Naive thymus-derived CD8-positive, alpha-beta T cell (primary cell): ENCODE measurements around the gene RAPGEF1. TPM values are rescaled to one million over a fixed set of nuclear protein-coding genes. Genes with fewer than 3 reads are reported as not detected.

Experiments used
- ATAC-seq, 2 donors: fragments of 150-1000 bp; cut with Tn5 transposase in 1 of 2; sonication (Bioruptor Pico), chemical (Tn5 transposase) in 1 of 2; 1 replicate in 1 of 2; 2 replicates in 1 of 2; pipeline ENCODE4 v1.10.0; 2021; ENCODE audit warnings: mild to moderate bottlenecking in 2 of 2, moderate library complexity in 2 of 2
- POLR2A ChIA-PET: fragments of 350-600 bp; sonication (Branson Sonifier 250); formaldehyde crosslinking; loops from one replicate; lab custom pipeline; 2021; ENCODE audit warnings: antibody characterized with exemption; lab: Charles Lee
- DNase-seq, 10 donors: peaks; one replicate each; pipeline versions ENCODE4 v3.0.0 to v3.0.0-alpha.2; 2020 to 2022
- H3K27ac Mint-ChIP-seq, 10 donors: one replicate each; pipeline ENCODE4 v1.8.0; 2020 to 2022; ENCODE audit warnings: mild to moderate bottlenecking in 10 of 10, mixed read lengths in 10 of 10, moderate library complexity in 4 of 10, inconsistent platforms in 1 of 10
- H3K27me3 Mint-ChIP-seq, 5 donors: one replicate each; pipeline ENCODE4 v1.8.0; 2021 to 2022; ENCODE audit warnings: mixed read lengths in 5 of 5
- H3K36me3 Mint-ChIP-seq, 3 donors: one replicate each; pipeline ENCODE4 v1.8.0; 2020 to 2022; ENCODE audit warnings: mixed read lengths in 3 of 3, mild to moderate bottlenecking in 2 of 3, inconsistent platforms in 1 of 3
- H3K4me1 Mint-ChIP-seq, 4 donors: one replicate each; pipeline ENCODE4 v1.8.0; 2021 to 2022; ENCODE audit warnings: mixed read lengths in 4 of 4
- H3K4me3 Mint-ChIP-seq, 10 donors: one replicate each; pipeline ENCODE4 v1.8.0; 2020 to 2022; ENCODE audit warnings: mild to moderate bottlenecking in 10 of 10, mixed read lengths in 10 of 10, moderate library complexity in 6 of 10, inconsistent platforms in 1 of 10
- H3K9me3 Mint-ChIP-seq, 9 donors: one replicate each; pipeline ENCODE4 v1.8.0; 2020 to 2022; ENCODE audit warnings: mixed read lengths in 9 of 9, mild to moderate bottlenecking in 3 of 9, inconsistent platforms in 1 of 9, moderate library complexity in 1 of 9
- polyA plus RNA-seq, 3 donors: library from polyadenylated mRNA; unstranded; fragments of 300-500 nt; fragmentation: Illumina TruSeq; gene quantifications; one replicate each; pipeline ENCODE4 v1.2.3, GENCODE V29; 2021
- total RNA-seq, 8 experiments: library from RNA in 2 of 8; stranded (reverse) in 2 of 8; gene quantifications; one replicate each; pipeline ENCODE4 v1.2.3 and lab custom pipeline; 2021 to 2026

RAPGEF1 gene, protein sequence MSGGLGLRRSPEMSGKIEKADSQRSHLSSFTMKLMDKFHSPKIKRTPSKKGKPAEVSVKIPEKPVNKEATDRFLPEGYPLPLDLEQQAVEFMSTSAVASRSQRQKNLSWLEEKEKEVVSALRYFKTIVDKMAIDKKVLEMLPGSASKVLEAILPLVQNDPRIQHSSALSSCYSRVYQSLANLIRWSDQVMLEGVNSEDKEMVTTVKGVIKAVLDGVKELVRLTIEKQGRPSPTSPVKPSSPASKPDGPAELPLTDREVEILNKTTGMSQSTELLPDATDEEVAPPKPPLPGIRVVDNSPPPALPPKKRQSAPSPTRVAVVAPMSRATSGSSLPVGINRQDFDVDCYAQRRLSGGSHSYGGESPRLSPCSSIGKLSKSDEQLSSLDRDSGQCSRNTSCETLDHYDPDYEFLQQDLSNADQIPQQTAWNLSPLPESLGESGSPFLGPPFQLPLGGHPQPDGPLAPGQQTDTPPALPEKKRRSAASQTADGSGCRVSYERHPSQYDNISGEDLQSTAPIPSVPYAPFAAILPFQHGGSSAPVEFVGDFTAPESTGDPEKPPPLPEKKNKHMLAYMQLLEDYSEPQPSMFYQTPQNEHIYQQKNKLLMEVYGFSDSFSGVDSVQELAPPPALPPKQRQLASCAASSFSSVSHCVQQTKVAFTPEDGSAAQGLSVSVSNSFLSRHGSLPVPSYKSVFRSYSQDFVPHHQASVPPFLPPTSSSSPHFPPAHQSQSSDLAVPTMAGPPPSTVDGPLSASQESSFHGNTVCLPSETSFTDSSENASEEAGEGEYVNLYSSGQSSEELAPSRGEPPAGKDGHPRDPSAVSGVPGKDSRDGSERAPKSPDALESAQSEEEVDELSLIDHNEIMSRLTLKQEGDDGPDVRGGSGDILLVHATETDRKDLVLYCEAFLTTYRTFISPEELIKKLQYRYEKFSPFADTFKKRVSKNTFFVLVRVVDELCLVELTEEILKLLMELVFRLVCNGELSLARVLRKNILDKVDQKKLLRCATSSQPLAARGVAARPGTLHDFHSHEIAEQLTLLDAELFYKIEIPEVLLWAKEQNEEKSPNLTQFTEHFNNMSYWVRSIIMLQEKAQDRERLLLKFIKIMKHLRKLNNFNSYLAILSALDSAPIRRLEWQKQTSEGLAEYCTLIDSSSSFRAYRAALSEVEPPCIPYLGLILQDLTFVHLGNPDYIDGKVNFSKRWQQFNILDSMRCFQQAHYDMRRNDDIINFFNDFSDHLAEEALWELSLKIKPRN (N-terminal part only)
- total RNA-seq (10 to 100 TPM; 91.7 to 94.7 TPM), polyA plus RNA-seq (1 to 10 TPM; 1.6 to 9.0 (median 4.4) TPM), total RNA-seq (lab: John Stamatoyannopoulos, UW) (107 to 287 (median 197) reads per million in 6 experiments)

DNA sequence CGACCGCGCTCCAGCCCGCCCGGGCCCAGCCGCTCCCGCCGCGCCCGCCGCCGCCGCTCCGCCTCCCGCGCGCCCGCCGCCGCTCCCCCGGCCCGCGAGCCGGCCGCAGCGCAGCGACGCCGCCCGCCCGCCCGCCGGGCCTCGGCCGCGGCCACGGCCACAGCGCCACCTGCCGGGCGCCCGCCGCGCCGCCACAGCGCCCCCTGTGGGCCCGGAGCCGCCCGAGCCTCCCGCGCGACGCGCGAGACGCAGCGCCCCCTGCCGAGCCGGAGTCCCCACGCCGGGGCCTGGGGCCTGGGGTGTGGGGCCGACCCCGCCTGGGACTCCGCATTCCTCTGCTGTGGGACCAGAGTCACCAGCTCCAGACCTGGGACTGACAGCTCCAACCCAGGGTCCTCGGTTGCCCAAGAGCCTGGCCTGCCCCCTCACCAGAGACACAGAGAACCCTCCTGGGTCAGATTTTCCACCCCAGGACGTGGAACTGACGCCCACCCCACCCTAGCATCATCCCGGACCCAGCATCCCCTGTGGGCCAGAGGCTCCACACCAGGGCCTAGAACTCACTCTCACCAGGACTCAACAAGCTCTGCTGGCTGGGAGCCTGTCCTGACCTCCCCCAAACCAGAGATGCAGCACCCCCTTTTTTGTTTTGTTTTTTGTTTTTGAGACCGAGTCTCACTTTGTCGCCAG, at the start of gene RAPGEF1:
TSS of gene RAPGEF1 (minus strand) at position 118 of the 690 bp plus-strand sequence. CDS start 246 bp downstream, outside the sequence.
- DNase-seq, result peak; percentile 58 to 92 (median 84)
- Mint-ChIP-seq H3K36me3 (no peaks in the 10 kb centered on the region), H3K4me3 (peak within 1 kb of the TSS; percentile 84 to 96 (median 90)), H3K27me3 (no peaks in the 10 kb centered on the region), H3K27ac (peak within 1 kb of the TSS; percentile 81 to 94 (median 90)), H3K4me1 (peaks cover 47 to 65% (median 61%) of the 10 kb centered on the region in 4 donors), H3K9me3 (no peaks in the 10 kb centered on the region)
- POLR2A ChIA-PET, result interaction anchor here (0.7 to 2.9 kb wide), 5 partner anchors 11 to 161 kb away, joined by 4 to 28 read pairs (median 4); no protein-coding TSS in a partner anchor
- peak; percentile 71 to 72 for ATAC-seq

DNA sequence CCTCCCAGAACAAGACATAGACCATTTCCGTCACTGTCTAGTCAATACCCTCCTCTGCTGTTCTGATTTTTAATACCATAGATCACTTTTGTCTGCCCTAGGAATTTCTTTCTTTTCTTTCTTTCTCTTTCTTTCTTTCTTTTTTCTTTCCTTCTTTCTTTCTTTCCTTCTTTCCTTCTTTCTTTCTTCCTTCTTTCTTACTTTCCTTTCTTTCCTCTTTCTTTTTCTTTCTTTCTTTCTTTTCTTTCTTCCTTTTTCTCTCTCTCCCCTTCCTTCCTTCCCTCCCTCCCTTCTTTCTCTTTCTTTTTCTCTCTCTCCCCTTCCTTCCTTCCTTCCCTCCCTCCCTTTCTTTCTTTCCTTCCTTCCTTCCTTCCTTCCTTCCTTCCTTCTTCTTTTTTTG, 49.0 kb upstream of the RAPGEF1 start:
- Mint-ChIP-seq H3K27me3 (peaks cover 13 to 87% (median 38%) of the 10 kb centered on the region in 5 donors), H3K4me3 (no peak overlapping the region), H3K4me1 (peaks cover 0 to 6% (median under 1%) of the 10 kb centered on the region in 4 donors), H3K9me3 (peaks cover 0 to 5% (median under 1%) of the 10 kb centered on the region in 9 donors), H3K36me3 (peaks cover 0 to 4% (median 0%) of the 10 kb centered on the region in 3 donors), H3K27ac (no peak overlapping the region)
- POLR2A ChIA-PET, result no interaction called here
- ATAC-seq, result no peak
- no peak for DNase-seq

DNA sequence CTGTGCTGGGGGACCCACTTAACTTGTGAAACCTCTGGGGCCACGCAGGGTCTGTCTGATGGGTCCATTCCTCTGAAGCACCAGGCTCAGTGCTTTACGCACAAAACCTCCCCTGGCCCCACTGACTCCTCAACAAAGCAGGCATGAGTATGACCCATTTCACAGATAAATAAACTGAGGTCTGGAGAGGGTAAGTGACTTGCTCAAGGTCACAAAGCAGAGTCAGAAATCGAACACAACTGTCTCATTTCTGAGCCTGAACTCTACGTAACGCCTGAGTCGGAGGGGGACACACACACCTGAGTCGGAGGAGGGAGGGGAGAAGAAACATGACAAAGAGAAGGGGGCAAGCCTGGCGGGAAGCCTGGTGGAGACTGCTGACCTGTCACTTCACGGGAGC, 48.0 kb upstream of the RAPGEF1 start:
- H3K4me1 Mint-ChIP-seq, result peaks cover 0 to 6% (median under 1%) of the 10 kb centered on the region in 4 donors
- H3K27me3 Mint-ChIP-seq, result peaks cover 13 to 92% (median 44%) of the 10 kb centered on the region in 5 donors
- no peak for ATAC-seq
- DNase-seq, result no peak
- POLR2A ChIA-PET, result no interaction called here
- H3K9me3 Mint-ChIP-seq, result peaks cover 0 to 16% (median 2%) of the 10 kb centered on the region in 9 donors
- H3K27ac Mint-ChIP-seq, result peak overlapping the region in 1 of 10 donors; percentile 51
- peaks cover 0 to 7% (median 0%) of the 10 kb centered on the region in 3 donors for H3K36me3 Mint-ChIP-seq
- no peak overlapping the region for H3K4me3 Mint-ChIP-seq

DNA sequence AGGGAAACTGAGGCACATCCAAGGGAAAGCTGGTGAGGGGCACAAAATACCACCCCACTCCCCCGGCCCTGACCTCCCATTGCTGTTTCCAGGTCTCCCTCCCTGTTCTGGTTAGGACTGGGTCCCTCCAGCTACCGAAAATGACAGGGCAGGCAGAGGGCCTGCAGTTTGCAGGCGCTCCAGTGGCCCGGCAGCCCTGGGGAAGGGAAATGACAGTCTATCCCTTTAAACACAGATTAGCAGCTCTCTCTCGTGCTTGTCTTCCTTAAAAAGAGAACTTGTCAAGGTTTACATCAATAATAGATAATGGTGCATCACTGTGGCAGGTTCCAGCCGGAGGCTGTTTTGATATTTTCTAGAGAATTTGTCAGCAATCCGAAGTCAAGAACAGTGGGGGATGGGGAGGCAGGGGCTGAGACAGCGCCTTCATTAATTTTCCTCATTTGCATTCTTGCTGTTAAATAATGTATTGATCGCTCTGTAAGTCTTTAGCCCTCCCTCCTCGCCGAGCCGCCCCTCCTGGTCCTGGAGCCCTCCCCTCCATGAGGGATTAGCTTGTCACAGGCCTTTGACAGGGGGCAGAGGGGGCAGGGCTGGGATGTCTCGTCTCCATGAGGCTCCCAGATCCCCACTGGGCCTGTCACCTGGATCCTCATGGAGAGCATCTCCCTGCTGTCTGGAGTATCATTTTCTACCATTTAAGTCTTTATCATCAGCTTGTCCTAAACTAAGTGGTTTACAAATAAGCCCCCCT, 45.0 kb upstream of the RAPGEF1 start:
- no peak for DNase-seq
- no peak for ATAC-seq
- Mint-ChIP-seq H3K4me3 (no peak overlapping the region), H3K4me1 (peaks cover 0 to 6% (median under 1%) of the 10 kb centered on the region in 4 donors), H3K9me3 (peaks cover 0 to 22% (median 2%) of the 10 kb centered on the region in 9 donors), H3K36me3 (peaks cover 0 to 7% (median 0%) of the 10 kb centered on the region in 3 donors), H3K27ac (no peak overlapping the region), H3K27me3 (peaks cover 11 to 71% (median 46%) of the 10 kb centered on the region in 5 donors)
- POLR2A ChIA-PET, result no interaction called here

DNA sequence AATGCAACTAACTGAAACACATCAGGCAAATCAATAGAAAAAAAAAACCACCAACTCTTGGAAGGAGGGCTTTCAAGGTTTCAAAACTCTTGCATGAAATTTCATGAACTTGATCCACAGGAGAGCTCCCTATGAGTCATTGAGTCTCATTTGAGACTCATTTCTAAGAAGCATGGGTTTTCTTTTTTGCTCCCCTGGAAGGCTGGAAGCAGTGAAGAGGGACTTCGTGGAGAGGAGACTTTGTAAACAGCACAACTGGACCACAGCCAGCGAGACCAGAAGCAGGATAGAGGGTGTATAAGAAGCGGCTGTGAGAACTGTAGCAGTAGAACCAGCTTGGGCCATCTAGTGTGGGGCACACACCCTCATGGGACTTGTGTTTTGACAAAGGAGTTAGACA, 41.2 kb upstream of the RAPGEF1 start:
- peaks cover 13 to 42% (median 36%) of the 10 kb centered on the region in 5 donors for H3K27me3 Mint-ChIP-seq
- ATAC-seq (no peak), DNase-seq (no peak)
- H3K4me3 Mint-ChIP-seq, result no peak overlapping the region
- H3K36me3 Mint-ChIP-seq, result peaks cover 0 to 7% (median 0%) of the 10 kb centered on the region in 3 donors
- POLR2A ChIA-PET, result no interaction called here
- H3K9me3 Mint-ChIP-seq, result peaks cover 0 to 22% (median 3%) of the 10 kb centered on the region in 9 donors
- H3K27ac Mint-ChIP-seq, result no peak overlapping the region
- H3K4me1 Mint-ChIP-seq, result no peaks in the 10 kb centered on the region

DNA sequence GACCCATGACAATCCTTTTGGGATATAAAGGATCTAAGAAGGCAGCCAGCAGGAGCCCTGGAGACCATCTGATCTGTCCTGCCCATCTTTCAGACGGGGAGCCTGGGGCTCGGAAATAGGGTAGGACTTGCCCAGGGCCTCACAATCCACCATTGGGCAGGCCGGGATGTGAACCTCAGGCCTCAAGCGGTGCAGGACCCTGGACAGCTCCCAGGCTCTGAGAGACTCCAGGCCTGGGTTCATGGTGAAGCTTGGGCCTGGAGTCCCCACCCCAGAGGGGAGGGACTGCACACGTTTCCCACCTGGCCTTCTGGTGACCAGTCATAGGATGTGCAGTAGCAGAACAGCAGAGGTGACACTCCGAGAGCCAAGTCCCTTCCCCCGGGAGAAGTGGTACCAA, 36.6 kb upstream of the RAPGEF1 start:
- H3K4me3 Mint-ChIP-seq, result no peak overlapping the region
- H3K27ac Mint-ChIP-seq, result no peak overlapping the region
- no peaks in the 10 kb centered on the region for H3K36me3 Mint-ChIP-seq
- ATAC-seq (no peak), DNase-seq (no peak)
- POLR2A ChIA-PET, result no interaction called here
- peaks cover 13 to 39% (median 22%) of the 10 kb centered on the region in 5 donors for H3K27me3 Mint-ChIP-seq
- H3K4me1 Mint-ChIP-seq, result no peaks in the 10 kb centered on the region
- H3K9me3 Mint-ChIP-seq, result peaks cover 0 to 6% (median 0%) of the 10 kb centered on the region in 9 donors

DNA sequence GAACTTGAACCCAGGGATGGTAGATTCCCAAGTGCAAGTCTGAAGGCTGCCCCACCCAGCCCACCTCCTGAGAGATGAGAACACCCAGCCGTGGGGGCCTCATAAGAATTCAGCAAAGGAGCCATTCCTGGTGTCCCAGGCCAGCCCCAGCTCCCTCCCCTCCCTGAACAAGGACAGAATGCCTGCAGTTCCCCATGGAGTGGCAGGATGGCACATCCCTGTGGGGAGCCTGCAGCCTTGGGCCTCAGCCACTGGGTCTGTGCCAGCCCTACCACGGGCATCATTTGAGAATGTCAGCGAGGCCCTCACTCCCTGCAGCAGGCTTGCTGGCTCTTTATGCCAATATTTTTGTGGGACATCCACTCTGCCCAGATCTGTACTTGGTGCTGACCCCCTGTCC, 36.2 kb upstream of the RAPGEF1 start:
- Mint-ChIP-seq H3K9me3 (peaks cover 0 to 6% (median 0%) of the 10 kb centered on the region in 9 donors), H3K4me3 (no peak overlapping the region), H3K27ac (no peak overlapping the region), H3K36me3 (no peaks in the 10 kb centered on the region), H3K4me1 (no peaks in the 10 kb centered on the region), H3K27me3 (peaks cover 13 to 44% (median 24%) of the 10 kb centered on the region in 5 donors)
- ATAC-seq (no peak), DNase-seq (no peak)
- POLR2A ChIA-PET, result no interaction called here

DNA sequence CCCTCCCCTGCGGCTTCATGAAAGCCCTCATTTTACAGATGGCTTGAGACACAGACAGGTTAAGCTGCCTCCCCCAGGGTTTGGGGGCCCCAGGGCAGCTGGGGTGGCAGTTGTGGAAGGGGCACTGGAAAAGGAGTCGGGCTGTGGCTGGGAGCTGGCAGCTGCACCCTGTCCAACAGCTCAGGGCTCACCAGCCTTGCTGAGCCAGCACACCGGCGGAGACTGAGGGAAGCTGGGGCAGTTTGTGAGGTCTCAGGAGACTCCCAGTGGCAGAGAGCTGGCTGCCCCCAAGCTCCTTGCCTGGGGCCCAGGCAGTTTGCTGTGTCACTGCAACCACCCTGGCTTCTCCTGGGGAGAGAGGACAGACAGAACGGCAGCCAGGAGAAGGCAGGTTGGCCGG, 34.8 kb upstream of the RAPGEF1 start:
- H3K4me1 Mint-ChIP-seq, result no peaks in the 10 kb centered on the region
- ATAC-seq (no peak), DNase-seq (no peak)
- POLR2A ChIA-PET, result no interaction called here
- H3K9me3 Mint-ChIP-seq, result peaks cover 0 to 6% (median 0%) of the 10 kb centered on the region in 9 donors
- peaks cover 16 to 45% (median 27%) of the 10 kb centered on the region in 5 donors for H3K27me3 Mint-ChIP-seq
- no peak overlapping the region for H3K4me3 Mint-ChIP-seq
- no peaks in the 10 kb centered on the region for H3K36me3 Mint-ChIP-seq
- H3K27ac Mint-ChIP-seq, result no peak overlapping the region

DNA sequence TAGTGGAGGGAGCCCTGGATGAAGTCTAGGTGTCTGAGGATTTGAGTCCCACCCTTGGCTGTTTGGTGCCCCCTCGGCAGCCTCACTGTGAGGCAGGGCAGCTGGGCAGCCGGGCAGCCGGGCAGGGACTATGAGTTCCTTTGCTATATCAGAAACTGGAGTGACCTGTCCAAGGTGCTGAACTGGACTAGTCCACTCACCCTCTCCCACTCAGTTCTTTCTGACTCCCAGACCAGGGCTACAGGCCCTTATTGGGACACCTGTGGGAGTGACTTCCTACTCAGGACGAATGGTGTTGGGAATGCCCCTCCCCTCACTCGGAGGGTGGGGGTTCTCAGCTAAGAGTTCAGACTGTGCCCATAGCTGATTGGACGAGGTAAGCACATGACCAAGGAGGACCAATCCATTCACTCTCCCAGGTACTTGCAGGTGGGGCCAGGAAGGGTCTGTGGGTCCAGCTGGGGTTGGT, 34.1 kb upstream of the RAPGEF1 start:
- POLR2A ChIA-PET, result interaction anchor here (0.6 kb wide), 1 partner anchor 477 kb away, joined by 3 read pairs; no protein-coding TSS in a partner anchor
- no peak overlapping the region for H3K27ac Mint-ChIP-seq
- H3K4me3 Mint-ChIP-seq, result no peak overlapping the region
- H3K4me1 Mint-ChIP-seq, result no peaks in the 10 kb centered on the region
- ATAC-seq (no peak), DNase-seq (peak in 6 of 10 donors; percentile 9 to 70 (median 16))
- H3K36me3 Mint-ChIP-seq, result no peaks in the 10 kb centered on the region
- H3K27me3 Mint-ChIP-seq, result peaks cover 15 to 43% (median 25%) of the 10 kb centered on the region in 5 donors
- H3K9me3 Mint-ChIP-seq, result peaks cover 0 to 5% (median 0%) of the 10 kb centered on the region in 9 donors

DNA sequence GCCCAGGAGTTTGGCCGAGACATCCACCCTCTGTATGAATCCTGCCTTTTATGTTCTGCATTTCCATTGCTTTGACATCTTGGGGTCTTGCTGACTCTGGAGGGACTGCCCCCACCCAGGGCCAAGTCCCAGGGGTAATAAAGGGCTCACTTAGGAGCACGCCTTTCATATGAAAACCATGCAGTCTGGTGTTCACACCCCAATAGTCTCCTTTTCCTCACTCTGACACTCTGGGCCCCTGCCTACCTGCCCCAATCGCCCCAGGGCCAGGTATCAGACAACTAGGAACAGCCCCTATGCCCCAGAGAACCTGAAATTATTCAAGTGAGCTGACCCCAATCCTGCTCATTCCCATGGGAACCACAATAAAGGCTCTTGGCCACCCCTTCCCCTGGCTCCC, 33.1 kb upstream of the RAPGEF1 start:
- H3K27me3 Mint-ChIP-seq, result peaks cover 11 to 35% (median 20%) of the 10 kb centered on the region in 5 donors
- H3K4me3 Mint-ChIP-seq, result no peak overlapping the region
- H3K4me1 Mint-ChIP-seq, result no peaks in the 10 kb centered on the region
- POLR2A ChIA-PET, result no interaction called here
- ATAC-seq (no peak), DNase-seq (no peak)
- H3K36me3 Mint-ChIP-seq, result no peaks in the 10 kb centered on the region
- H3K9me3 Mint-ChIP-seq, result peaks cover 0 to 3% (median 0%) of the 10 kb centered on the region in 9 donors
- H3K27ac Mint-ChIP-seq, result no peak overlapping the region

DNA sequence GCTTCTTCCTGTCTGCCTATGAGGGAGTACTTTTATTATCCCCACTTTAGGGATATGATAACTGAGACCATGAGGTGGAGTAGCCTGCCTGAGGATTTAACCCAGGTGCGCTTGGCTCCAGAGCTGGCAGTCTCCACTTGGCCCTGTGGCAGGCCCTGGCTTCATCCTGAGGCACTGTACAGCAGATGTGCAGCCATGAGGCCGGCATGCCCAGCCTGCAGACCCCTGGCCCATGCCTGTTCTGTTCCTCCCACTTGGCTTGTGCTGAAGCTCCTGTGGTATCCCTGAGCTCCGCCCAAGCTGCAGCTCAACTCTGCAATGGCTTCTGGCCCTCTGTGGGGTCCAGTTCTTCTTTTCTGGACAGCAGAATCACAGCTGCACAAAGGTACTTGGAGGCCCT, 31.8 kb upstream of the RAPGEF1 start:
- H3K4me1 Mint-ChIP-seq, result no peaks in the 10 kb centered on the region
- no peak for DNase-seq
- no peaks in the 10 kb centered on the region for H3K36me3 Mint-ChIP-seq
- H3K27me3 Mint-ChIP-seq, result peaks cover 4 to 31% (median 16%) of the 10 kb centered on the region in 5 donors
- POLR2A ChIA-PET, result no interaction called here
- H3K27ac Mint-ChIP-seq, result no peak overlapping the region
- H3K9me3 Mint-ChIP-seq, result no peaks in the 10 kb centered on the region
- no peak overlapping the region for H3K4me3 Mint-ChIP-seq
- ATAC-seq, result no peak
